Fibroblast of skin of abdomen (primary cell): ENCODE results near the gene ANKRD40CL. TPM values are rescaled to one million over a fixed set of nuclear protein-coding genes. Genes with fewer than 3 reads are reported as not detected.
"Not testable (repeated sequence)": the region's sequence is repeated elsewhere in the genome, so short reads cannot be mapped to it uniquely, and the experiment has no call there.

Experiments
- DNase-seq: peaks from one replicate; pipeline ENCODE4 v3.0.0-alpha.2; 2013
- polyA plus RNA-seq, 2 experiments: library from polyadenylated mRNA; unstranded; fragments of 120-200 nt; gene quantifications; one replicate each; pipeline ENCODE4 v1.2.1, GENCODE V29; 2013; ENCODE audit not compliant: insufficient read length in 2 of 2

Gene ANKRD40CL
- 0.31 TPM for polyA plus RNA-seq (2013, experiment 1 of 2; ENCODE audit: insufficient read length)
- not detected for polyA plus RNA-seq (2013, experiment 2 of 2; ENCODE audit: insufficient read length)

- no peak for DNase-seq
These were observed at the start of gene ANKRD40CL for GRCh38 chr17:50767446-50767845. Gene ANKRD40CL (minus strand): TSS chr17:50767518. CDS start chr17:50766913, 605 bp downstream.

GRCh38 chr17:50816271-50816670 lies 49.0 kb upstream of the ANKRD40CL start:
- DNase-seq = no peak

- no peak for DNase-seq
These were observed 48.1 kb upstream of the ANKRD40CL start for GRCh38 chr17:50815400-50815799.

- no peak for DNase-seq
These were observed 46.3 kb upstream of the ANKRD40CL start for GRCh38 chr17:50813583-50813982.

GRCh38 chr17:50808888-50809287 lies 41.6 kb upstream of the ANKRD40CL start:
- no peak for DNase-seq

GRCh38 chr17:50808413-50808812 lies 41.1 kb upstream of the ANKRD40CL start:
- no peak for DNase-seq

- no peak for DNase-seq
These were observed 40.4 kb upstream of the ANKRD40CL start for GRCh38 chr17:50807675-50808074.

- peak; percentile 41 for DNase-seq
These were observed 39.7 kb upstream of the ANKRD40CL start for GRCh38 chr17:50807009-50807408.

- DNase-seq = no peak
These were observed 38.9 kb upstream of the ANKRD40CL start for GRCh38 chr17:50806141-50806643.

GRCh38 chr17:50805486-50805885 lies 38.2 kb upstream of the ANKRD40CL start:
- DNase-seq = no peak

GRCh38 chr17:50804749-50805475 lies 37.6 kb upstream of the ANKRD40CL start:
- not testable (repeated sequence) for DNase-seq

- no peak for DNase-seq
These were observed 36.4 kb upstream of the ANKRD40CL start for GRCh38 chr17:50803676-50804075.

- no peak for DNase-seq
These were observed 35.6 kb upstream of the ANKRD40CL start for GRCh38 chr17:50802609-50803571.

GRCh38 chr17:50800196-50800700 lies 32.9 kb upstream of the ANKRD40CL start:
- no peak for DNase-seq

- no peak for DNase-seq
These were observed 32.3 kb upstream of the ANKRD40CL start for GRCh38 chr17:50799582-50799981.

- DNase-seq = no peak
These were observed 31.3 kb upstream of the ANKRD40CL start for GRCh38 chr17:50798424-50799288.

- no peak for DNase-seq
These were observed 30.0 kb upstream of the ANKRD40CL start for GRCh38 chr17:50797135-50797810.

GRCh38 chr17:50794361-50794760 lies 27.0 kb upstream of the ANKRD40CL start:
- no peak for DNase-seq

GRCh38 chr17:50793007-50793406 lies 25.7 kb upstream of the ANKRD40CL start:
- no peak for DNase-seq

- no peak for DNase-seq
These were observed 24.8 kb upstream of the ANKRD40CL start for GRCh38 chr17:50792132-50792531.

GRCh38 chr17:50790618-50791017 lies 23.3 kb upstream of the ANKRD40CL start:
- DNase-seq = no peak
